Lung microvascular endothelial cell (primary cell): ENCODE measurements around the gene GPC4. TPM values are rescaled to one million over a fixed set of nuclear protein-coding genes. Genes with fewer than 3 reads are reported as not detected.

ENCODE experiments used
- total RNA-seq: library from RNA; depleted of rRNA; stranded (reverse); fragments of >200 nt; gene quantifications from 2 replicates; pipeline ENCODE4 v1.2.1, GENCODE V29; 2014

The GPC4 gene
- total RNA-seq, 1 donor from 2014 or later, result under 0.01 TPM

Other genes with a start within 250 kb of the GPC4 start
- not detected in 2 replicates for gene TFDP3, start 197.1 kb downstream of the GPC4 start, total RNA-seq